Uterus (tissue), 2 donors: ENCODE measurements around the gene SNTB2.

Experiments used
- POLR2A ChIP-seq, 2 donors: fragments of 450-650 bp; IDR thresholded peaks; one replicate each; pipeline ENCODE4 v1.6.1; 2016; ENCODE audit warnings: antibody characterized with exemption in 2 of 2, mild to moderate bottlenecking in 1 of 2, moderate library complexity in 1 of 2
- TF ChIP-seq, protein P1 (sequence below), 4 experiments: fragments of 200-600 bp in 2 of 4; fragments of 450-650 bp in 2 of 4; sonication (generic) in 2 of 4; IDR thresholded peaks; one replicate each; pipeline ENCODE4 v1.5.1; 2016 to 2019; ENCODE audit warnings: antibody characterized with exemption in 4 of 4, mild to moderate bottlenecking in 2 of 4, moderate library complexity in 1 of 4

DNA sequence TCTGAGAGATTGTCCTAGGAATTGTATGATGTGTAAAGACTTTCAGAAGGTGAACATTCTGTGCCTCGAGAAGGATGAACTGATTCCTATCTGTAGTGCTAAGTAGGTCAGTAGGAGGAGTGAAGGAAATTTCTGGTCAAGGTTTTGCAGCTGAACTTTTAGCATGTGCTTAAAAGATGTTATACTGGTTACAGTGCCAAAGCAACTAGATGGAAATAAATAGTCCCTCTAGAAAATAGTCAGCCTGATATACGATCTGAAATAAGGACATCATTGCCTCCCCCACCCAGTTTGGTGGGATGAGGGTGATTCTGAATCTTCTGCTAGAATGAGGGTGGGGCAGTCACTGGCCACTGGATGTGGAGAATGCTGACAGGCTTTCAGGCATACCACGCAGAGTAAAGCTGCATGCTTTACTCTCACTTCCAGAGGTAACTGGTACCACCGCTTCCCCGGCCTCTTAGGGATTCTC, 66.9 kb downstream of the SNTB2 start:
- TF ChIP-seq, protein P1, sequence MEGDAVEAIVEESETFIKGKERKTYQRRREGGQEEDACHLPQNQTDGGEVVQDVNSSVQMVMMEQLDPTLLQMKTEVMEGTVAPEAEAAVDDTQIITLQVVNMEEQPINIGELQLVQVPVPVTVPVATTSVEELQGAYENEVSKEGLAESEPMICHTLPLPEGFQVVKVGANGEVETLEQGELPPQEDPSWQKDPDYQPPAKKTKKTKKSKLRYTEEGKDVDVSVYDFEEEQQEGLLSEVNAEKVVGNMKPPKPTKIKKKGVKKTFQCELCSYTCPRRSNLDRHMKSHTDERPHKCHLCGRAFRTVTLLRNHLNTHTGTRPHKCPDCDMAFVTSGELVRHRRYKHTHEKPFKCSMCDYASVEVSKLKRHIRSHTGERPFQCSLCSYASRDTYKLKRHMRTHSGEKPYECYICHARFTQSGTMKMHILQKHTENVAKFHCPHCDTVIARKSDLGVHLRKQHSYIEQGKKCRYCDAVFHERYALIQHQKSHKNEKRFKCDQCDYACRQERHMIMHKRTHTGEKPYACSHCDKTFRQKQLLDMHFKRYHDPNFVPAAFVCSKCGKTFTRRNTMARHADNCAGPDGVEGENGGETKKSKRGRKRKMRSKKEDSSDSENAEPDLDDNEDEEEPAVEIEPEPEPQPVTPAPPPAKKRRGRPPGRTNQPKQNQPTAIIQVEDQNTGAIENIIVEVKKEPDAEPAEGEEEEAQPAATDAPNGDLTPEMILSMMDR (IDR thresholded peaks at IDR 0.05) = no peak
- TF ChIP-seq POLR2A (IDR thresholded peaks at IDR 0.05) = no peak
